ENCODE measurements around the gene KRT33B.

GRCh38 chr17:41402161-41402560 is 32.5 kb upstream of the KRT33B start:
- TF ChIP-seq POLR2A (IDR thresholded peaks at IDR 0.05): no peak
- TF ChIP-seq, protein P1, sequence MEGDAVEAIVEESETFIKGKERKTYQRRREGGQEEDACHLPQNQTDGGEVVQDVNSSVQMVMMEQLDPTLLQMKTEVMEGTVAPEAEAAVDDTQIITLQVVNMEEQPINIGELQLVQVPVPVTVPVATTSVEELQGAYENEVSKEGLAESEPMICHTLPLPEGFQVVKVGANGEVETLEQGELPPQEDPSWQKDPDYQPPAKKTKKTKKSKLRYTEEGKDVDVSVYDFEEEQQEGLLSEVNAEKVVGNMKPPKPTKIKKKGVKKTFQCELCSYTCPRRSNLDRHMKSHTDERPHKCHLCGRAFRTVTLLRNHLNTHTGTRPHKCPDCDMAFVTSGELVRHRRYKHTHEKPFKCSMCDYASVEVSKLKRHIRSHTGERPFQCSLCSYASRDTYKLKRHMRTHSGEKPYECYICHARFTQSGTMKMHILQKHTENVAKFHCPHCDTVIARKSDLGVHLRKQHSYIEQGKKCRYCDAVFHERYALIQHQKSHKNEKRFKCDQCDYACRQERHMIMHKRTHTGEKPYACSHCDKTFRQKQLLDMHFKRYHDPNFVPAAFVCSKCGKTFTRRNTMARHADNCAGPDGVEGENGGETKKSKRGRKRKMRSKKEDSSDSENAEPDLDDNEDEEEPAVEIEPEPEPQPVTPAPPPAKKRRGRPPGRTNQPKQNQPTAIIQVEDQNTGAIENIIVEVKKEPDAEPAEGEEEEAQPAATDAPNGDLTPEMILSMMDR (IDR thresholded peaks at IDR 0.05): no peak

Data from thyroid gland (tissue), 4 donors.